Measurements from ENCODE around the gene XYLT1. TPM values are rescaled to one million over a fixed set of nuclear protein-coding genes. Genes with fewer than 3 reads are reported as not detected.

Gene XYLT1
- total and polyA plus RNA-seq, 2 of the 4 experiments (the other 2 are of a cell fraction) = 9.0 to 12.7 TPM

- ATAC-seq (ENCODE audit: low read depth) = peak; percentile 40; the same call in 1 of the 2 replicates
- H3K4me3 ChIP-seq (ENCODE audit: insufficient read depth, low read depth, low read length) = no peak overlapping the region
- H3K4me1 ChIP-seq (ENCODE audit: control insufficient read depth, insufficient read depth, low read length) = peaks cover 2% of the 10 kb centered on the region; the same call in 1 of the 2 replicates
- no peak overlapping the region; the same call in 1 of the 2 replicates for H3K4me2 ChIP-seq (ENCODE audit: low read depth, low read length)
- H4K8ac ChIP-seq (ENCODE audit: low read depth in 2 of 2, low read length in 2 of 2) = no peak overlapping the region
- peaks cover 14% of the 10 kb centered on the region for H3K9me1 ChIP-seq (ENCODE audit: insufficient read depth, low read length)
- H3K9me3 ChIP-seq (ENCODE audit: control insufficient read depth, insufficient read depth, low read length) = no peaks in the 10 kb centered on the region
- no peaks in the 10 kb centered on the region for H3K36me3 ChIP-seq (ENCODE audit: control insufficient read depth, insufficient read depth, low read length)
- H4K20me1 ChIP-seq (ENCODE audit: insufficient read depth, low read length) = peaks cover 32% of the 10 kb centered on the region; the same call in 1 of the 2 replicates
- H3K4ac ChIP-seq (ENCODE audit: low read depth, low read length) = no peak overlapping the region
- H2BK5ac ChIP-seq (ENCODE audit: low read depth, low read length, poor library complexity, severe bottlenecking) = no peak overlapping the region
- H2AK9ac ChIP-seq (replicated peaks; ENCODE audit: low read depth, low read length, poor library complexity) = no peak overlapping the region
- BruUV-seq (replicated peaks) = no TSS peak
- in situ Hi-C loops (cut with MboI; ENCODE audit: low sequenced_read_pairs) = loop anchor here (25.0 kb wide), 2 partner anchors 248 to 598 kb away; no protein-coding TSS in a partner anchor
- dilution Hi-C loops (cut with HindIII; ENCODE audit: low sequenced_read_pairs, unreplicated experiment) = no loop called here
- H2AK5ac ChIP-seq (ENCODE audit: low read depth, low read length) = no peak overlapping the region
- POLR2A ChIA-PET (ENCODE audit: unreplicated experiment) = no interaction called here
- peaks cover 18 to 64% of the 10 kb centered on the region in 2 experiments for H3K79me1 ChIP-seq (ENCODE audit: low read depth in 1 of 2, low read length in 2 of 2)
- no peak overlapping the region for H3K18ac ChIP-seq (ENCODE audit: low read depth, low read length)
- no peak overlapping the region for H2BK20ac ChIP-seq (ENCODE audit: low read depth, low read length)
- no peak overlapping the region for H3K9ac ChIP-seq (ENCODE audit: low read depth, low read length)
- CTCF ChIA-PET = no interaction called here
- H2BK15ac ChIP-seq (ENCODE audit: low read depth, low read length) = no peak overlapping the region; the same call in 2 of the 3 replicates
- H3K27ac ChIP-seq (ENCODE audit: insufficient read depth, low read length) = no peak overlapping the region
- TF ChIP-seq BHLHE40 (IDR thresholded peaks at IDR 0.05; ENCODE audit: low read depth, low read length) (no peak), CTCF (conservative IDR thresholded peaks at IDR 0.05; ENCODE audit: low read depth, low read length) (no peak), SMC3 (IDR thresholded peaks at IDR 0.05; ENCODE audit: low read depth, low read length) (no peak), CEBPB (IDR thresholded peaks at IDR 0.05; ENCODE audit: low read depth, low read length) (no peak), RFX5 (IDR thresholded peaks at IDR 0.05; ENCODE audit: low read depth, low read length) (no peak), ELK1 (IDR thresholded peaks at IDR 0.05; ENCODE audit: borderline replicate concordance, low read depth, low read length) (no peak), MXI1 (IDR thresholded peaks at IDR 0.05; ENCODE audit: borderline replicate concordance, low read depth, low read length) (no peak), MAZ (IDR thresholded peaks at IDR 0.05; ENCODE audit: borderline replicate concordance, low read depth, low read length) (no peak), USF2 (IDR thresholded peaks at IDR 0.05; ENCODE audit: low read depth, low read length) (no peak), RAD21 (IDR thresholded peaks at IDR 0.05; ENCODE audit: low read length) (no peak), MAFK (IDR thresholded peaks at IDR 0.05; ENCODE audit: low read depth, low read length) (no peak), NFE2L2 (IDR thresholded peaks at IDR 0.05; ENCODE audit: low read depth, low read length) (no peak), POLR2A (IDR thresholded peaks at IDR 0.05; ENCODE audit: low read depth, low read length) (no peak)
- no peak overlapping the region for H4K91ac ChIP-seq (ENCODE audit: insufficient read depth, low read depth, low read length)
- WGBS, 2 experiments (ENCODE audit: extremely low coverage in 2 of 2, insufficient read length in 1 of 2) = 34% methylated on average over 4 of the region's 12 CpGs; no CpG with 5 or more reads in 1 of the 2 experiments
- peak overlapping the region; percentile 4 for H2AFZ ChIP-seq (replicated peaks; ENCODE audit: low read length, poor library complexity)
- H3K56ac ChIP-seq (ENCODE audit: extremely low read depth, insufficient read depth, low read length) = no peak overlapping the region
- DNase-seq = no peak
- H3K14ac ChIP-seq (replicated peaks; ENCODE audit: low read depth, low read length) = no peak overlapping the region
- 0 out of 2 replicates have a peak overlapping the region, but pooled peaks have one; percentile 29 for H3K23ac ChIP-seq (ENCODE audit: low read depth, low read length)
- H3K27me3 ChIP-seq (ENCODE audit: control insufficient read depth, insufficient read depth, low read length) = no peaks in the 10 kb centered on the region
- intact Hi-C loops (cut with micrococcal nuclease) = loop anchor here (10.0 kb wide), 1 partner anchor 385 kb away; no protein-coding TSS in a partner anchor
- H4K5ac ChIP-seq (ENCODE audit: low read depth, low read length) = no peak overlapping the region
- H2BK120ac ChIP-seq (ENCODE audit: low read depth, low read length) = no peak overlapping the region
These were observed 10.7 kb downstream of the XYLT1 start for GRCh38 chr16:17459903-17460521.
